HG03460 (cell line): ENCODE data around the gene MTERF2.
A peak's percentile ranks its signal among the peaks of the same experiment; 100 is the strongest.
"Not testable (repeated sequence)": the region's sequence is repeated elsewhere in the genome, so short reads cannot be mapped to it uniquely, and the experiment has no call there.

Source experiments
- ATAC-seq: cut with Tn5 transposase; IDR thresholded peaks from one replicate; pipeline ENCODE4 v1.9.1; 2021; ENCODE audit not compliant: unreplicated experiment

The MTERF2 gene

GRCh38 chr12:106986625-106987389 is at the start of gene MTERF2:
Gene MTERF2, minus strand, starts transcription at chr12:106987146. Its CDS starts 8,432 bp downstream, at chr12:106978714.
- peak; percentile 96 for ATAC-seq

- ATAC-seq, result no peak
Observed at GRCh38 chr12:107035733-107036132, 48.8 kb upstream of the MTERF2 start.

GRCh38 chr12:107033758-107034739 is 47.1 kb upstream of the MTERF2 start:
- no peak for ATAC-seq

- no peak for ATAC-seq
Observed at GRCh38 chr12:107032266-107032665, 45.3 kb upstream of the MTERF2 start.

GRCh38 chr12:107031061-107031460 is 44.1 kb upstream of the MTERF2 start:
- no peak for ATAC-seq

GRCh38 chr12:107029081-107029480 is 42.1 kb upstream of the MTERF2 start:
- no peak for ATAC-seq

GRCh38 chr12:107027636-107028053 is 40.7 kb upstream of the MTERF2 start:
- no peak for ATAC-seq

GRCh38 chr12:107026806-107027635 is 40.1 kb upstream of the MTERF2 start:
- ATAC-seq, result no peak

- ATAC-seq, result not testable (repeated sequence)
Observed at GRCh38 chr12:107026356-107026755, 39.4 kb upstream of the MTERF2 start.

GRCh38 chr12:107025671-107026070 is 38.7 kb upstream of the MTERF2 start:
- ATAC-seq, result no peak

- no peak for ATAC-seq
Observed at GRCh38 chr12:107019546-107019945, 32.6 kb upstream of the MTERF2 start.

GRCh38 chr12:107017042-107017441 is 30.1 kb upstream of the MTERF2 start:
- ATAC-seq, result no peak

- ATAC-seq, result no peak
Observed at GRCh38 chr12:107014055-107014454, 27.1 kb upstream of the MTERF2 start.

GRCh38 chr12:107012736-107013425 is 25.9 kb upstream of the MTERF2 start:
- no peak for ATAC-seq

- ATAC-seq, result no peak
Observed at GRCh38 chr12:107011519-107011918, 24.6 kb upstream of the MTERF2 start.

- ATAC-seq, result no peak
Observed at GRCh38 chr12:107007411-107007810, 20.5 kb upstream of the MTERF2 start.

GRCh38 chr12:107002665-107003064 is 15.7 kb upstream of the MTERF2 start:
- not testable (repeated sequence) for ATAC-seq

- ATAC-seq, result no peak
Observed at GRCh38 chr12:106999446-106999845, 12.5 kb upstream of the MTERF2 start.

GRCh38 chr12:106997916-106998315 is 11.0 kb upstream of the MTERF2 start:
- ATAC-seq, result no peak

- ATAC-seq, result not testable (repeated sequence)
Observed at GRCh38 chr12:106996102-106996501, 9.2 kb upstream of the MTERF2 start.
